Endodermal cell (in vitro differentiated cells): Measurements from ENCODE around the gene LMOD3. TPM values are rescaled to one million over a fixed set of nuclear protein-coding genes. Genes with fewer than 3 reads are reported as not detected.
A peak's percentile ranks its signal among the peaks of the same experiment; 100 is the strongest.

ENCODE experiments used
- DNase-seq: peaks from one replicate; pipeline ENCODE4 v3.0.0-alpha.2; 2017
- H3K27ac ChIP-seq: 2 replicates; pipeline ENCODE4 v1.5.1; 2013; ENCODE audit warnings: mild to moderate bottlenecking, low read depth, low read length, moderate library complexity
- H3K27me3 ChIP-seq: 2 replicates; pipeline ENCODE4 v1.6.1; 2013; ENCODE audit warnings: mild to moderate bottlenecking, low read length, moderate library complexity; ENCODE audit not compliant: insufficient read depth, control insufficient read depth, poor library complexity, severe bottlenecking
- H3K36me3 ChIP-seq: 2 replicates; pipeline ENCODE4 v1.7.0; 2013; ENCODE audit warnings: mild to moderate bottlenecking, low read length, moderate library complexity; ENCODE audit not compliant: control insufficient read depth, insufficient read depth
- H3K4me1 ChIP-seq: one replicate; pipeline ENCODE4 v1.7.0; 2013; ENCODE audit warnings: low read length; ENCODE audit not compliant: control insufficient read depth, insufficient read depth
- H3K4me3 ChIP-seq: 2 replicates; pipeline ENCODE4 v1.5.1; 2013; ENCODE audit warnings: mild to moderate bottlenecking, low read length, moderate library complexity
- H3K9ac ChIP-seq: 2 replicates; pipeline ENCODE4 v1.6.1; 2013; ENCODE audit warnings: mild to moderate bottlenecking, low read length, moderate library complexity; ENCODE audit not compliant: poor library complexity, severe bottlenecking; ENCODE audit errors: extremely low read depth
- H3K9me3 ChIP-seq: 2 replicates; pipeline ENCODE4 v1.6.1; 2013; ENCODE audit warnings: mild to moderate bottlenecking, low read length, moderate library complexity; ENCODE audit not compliant: control insufficient read depth
- H3K27ac Mint-ChIP-seq: 2 replicates; pipeline ENCODE4 v1.8.0; 2020; ENCODE audit warnings: mixed read lengths
- H3K27me3 Mint-ChIP-seq: 2 replicates; pipeline ENCODE4 v1.8.0; 2021; ENCODE audit warnings: mild to moderate bottlenecking, mixed read lengths; ENCODE audit not compliant: insufficient read depth
- H3K36me3 Mint-ChIP-seq: 2 replicates; pipeline ENCODE4 v1.8.0; 2020; ENCODE audit warnings: low read depth, mixed read lengths
- H3K4me1 Mint-ChIP-seq: 2 replicates; pipeline ENCODE4 v1.8.0; 2020; ENCODE audit warnings: mixed read lengths
- H3K4me3 Mint-ChIP-seq: 2 replicates; pipeline ENCODE4 v1.8.0; 2020; ENCODE audit warnings: mild to moderate bottlenecking, moderate library complexity, mixed read lengths
- H3K9me3 Mint-ChIP-seq: 2 replicates; pipeline ENCODE4 v1.8.0; 2020; ENCODE audit warnings: mild to moderate bottlenecking, mixed read lengths
- WGBS, 2 experiments: methylation state at CpG; one replicate each; pipeline versions ENCODE4 v1.1.5 to v1.1.7; 2013; ENCODE audit warnings: missing lambda C conversion rate in 2 of 2, mixed read lengths in 1 of 2; ENCODE audit not compliant: insufficient coverage in 1 of 2, insufficient read length in 1 of 2; 5-methylcytosine and 5-hydroxymethylcytosine counted together
- total RNA-seq, 2 donors: library from RNA; stranded (reverse); fragmentation: NEBNext Ultra II Directional in 1 of 2; extraction: Animal tissue kit (Norgen Biotek cat#: 25700) in 1 of 2; gene quantifications; 2 replicates in 1 of 2; 3 replicates in 1 of 2; pipeline ENCODE4 v1.2.1, GENCODE V29; 2021
- TF ChIP-seq, protein P1 (sequence below): fragments of 200-600 bp; sonication (generic); conservative IDR thresholded peaks from 2 replicates; pipeline ENCODE4 v1.5.0; 2021; ENCODE audit warnings: antibody characterized with exemption, mild to moderate bottlenecking

LMOD3 gene
- total RNA-seq, 2 donors from 2014 or later = not detected

DNA sequence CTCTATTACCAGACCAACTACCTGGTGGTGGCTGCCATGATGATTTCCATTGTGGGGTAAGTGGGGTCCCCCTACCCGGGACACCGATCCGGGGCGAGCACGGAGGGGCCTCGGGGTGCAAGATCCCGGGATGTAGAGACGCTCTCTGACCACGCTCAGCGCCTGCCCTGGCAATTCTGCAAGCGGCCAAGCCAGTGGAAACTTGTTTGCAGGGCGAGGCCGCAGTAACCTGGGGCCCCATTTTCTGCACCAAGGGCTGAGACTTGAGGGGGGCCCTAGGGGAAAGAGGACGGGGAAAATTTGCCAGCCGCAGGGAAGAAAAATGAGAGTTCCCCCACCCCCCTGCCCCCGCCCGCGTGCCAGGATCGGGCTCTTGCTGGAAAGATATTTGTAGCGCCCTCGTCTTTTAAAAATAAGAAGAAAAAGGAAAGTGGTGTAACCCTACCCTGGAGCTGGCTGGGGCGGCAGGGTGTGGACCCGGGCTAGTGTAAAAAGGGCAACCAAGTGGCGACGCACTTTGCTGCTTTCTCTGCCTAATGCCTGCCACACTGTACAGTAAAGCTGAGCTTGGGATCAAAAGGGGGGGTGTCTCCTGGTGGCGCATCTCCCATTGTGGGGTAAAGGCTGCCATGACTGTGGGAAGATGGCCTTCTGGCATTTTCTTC lies 37.1 kb downstream of the LMOD3 start:
- TF ChIP-seq, protein P1, sequence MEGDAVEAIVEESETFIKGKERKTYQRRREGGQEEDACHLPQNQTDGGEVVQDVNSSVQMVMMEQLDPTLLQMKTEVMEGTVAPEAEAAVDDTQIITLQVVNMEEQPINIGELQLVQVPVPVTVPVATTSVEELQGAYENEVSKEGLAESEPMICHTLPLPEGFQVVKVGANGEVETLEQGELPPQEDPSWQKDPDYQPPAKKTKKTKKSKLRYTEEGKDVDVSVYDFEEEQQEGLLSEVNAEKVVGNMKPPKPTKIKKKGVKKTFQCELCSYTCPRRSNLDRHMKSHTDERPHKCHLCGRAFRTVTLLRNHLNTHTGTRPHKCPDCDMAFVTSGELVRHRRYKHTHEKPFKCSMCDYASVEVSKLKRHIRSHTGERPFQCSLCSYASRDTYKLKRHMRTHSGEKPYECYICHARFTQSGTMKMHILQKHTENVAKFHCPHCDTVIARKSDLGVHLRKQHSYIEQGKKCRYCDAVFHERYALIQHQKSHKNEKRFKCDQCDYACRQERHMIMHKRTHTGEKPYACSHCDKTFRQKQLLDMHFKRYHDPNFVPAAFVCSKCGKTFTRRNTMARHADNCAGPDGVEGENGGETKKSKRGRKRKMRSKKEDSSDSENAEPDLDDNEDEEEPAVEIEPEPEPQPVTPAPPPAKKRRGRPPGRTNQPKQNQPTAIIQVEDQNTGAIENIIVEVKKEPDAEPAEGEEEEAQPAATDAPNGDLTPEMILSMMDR = no peak
- WGBS, 2 experiments = 3% methylated on average over 4 to 26 of the region's 26 CpGs
- no peaks in the 10 kb centered on the region for H3K27me3 Mint-ChIP-seq
- peak overlapping the region; percentile 89 for H3K4me3 Mint-ChIP-seq
- no peaks in the 10 kb centered on the region for H3K27me3 ChIP-seq
- H3K9ac ChIP-seq = peak overlapping the region; percentile 67
- no peak overlapping the region for H3K27ac ChIP-seq
- no peaks in the 10 kb centered on the region for H3K9me3 ChIP-seq
- peaks cover 4% of the 10 kb centered on the region for H3K4me1 ChIP-seq
- no peaks in the 10 kb centered on the region for H3K36me3 Mint-ChIP-seq
- peak overlapping the region; percentile 93 for H3K4me3 ChIP-seq
- peak; percentile 68 for DNase-seq
- no peaks in the 10 kb centered on the region for H3K9me3 Mint-ChIP-seq
- no peaks in the 10 kb centered on the region for H3K36me3 ChIP-seq
- H3K4me1 Mint-ChIP-seq = peaks cover 35% of the 10 kb centered on the region
- H3K27ac Mint-ChIP-seq = peak overlapping the region; percentile 70

DNA sequence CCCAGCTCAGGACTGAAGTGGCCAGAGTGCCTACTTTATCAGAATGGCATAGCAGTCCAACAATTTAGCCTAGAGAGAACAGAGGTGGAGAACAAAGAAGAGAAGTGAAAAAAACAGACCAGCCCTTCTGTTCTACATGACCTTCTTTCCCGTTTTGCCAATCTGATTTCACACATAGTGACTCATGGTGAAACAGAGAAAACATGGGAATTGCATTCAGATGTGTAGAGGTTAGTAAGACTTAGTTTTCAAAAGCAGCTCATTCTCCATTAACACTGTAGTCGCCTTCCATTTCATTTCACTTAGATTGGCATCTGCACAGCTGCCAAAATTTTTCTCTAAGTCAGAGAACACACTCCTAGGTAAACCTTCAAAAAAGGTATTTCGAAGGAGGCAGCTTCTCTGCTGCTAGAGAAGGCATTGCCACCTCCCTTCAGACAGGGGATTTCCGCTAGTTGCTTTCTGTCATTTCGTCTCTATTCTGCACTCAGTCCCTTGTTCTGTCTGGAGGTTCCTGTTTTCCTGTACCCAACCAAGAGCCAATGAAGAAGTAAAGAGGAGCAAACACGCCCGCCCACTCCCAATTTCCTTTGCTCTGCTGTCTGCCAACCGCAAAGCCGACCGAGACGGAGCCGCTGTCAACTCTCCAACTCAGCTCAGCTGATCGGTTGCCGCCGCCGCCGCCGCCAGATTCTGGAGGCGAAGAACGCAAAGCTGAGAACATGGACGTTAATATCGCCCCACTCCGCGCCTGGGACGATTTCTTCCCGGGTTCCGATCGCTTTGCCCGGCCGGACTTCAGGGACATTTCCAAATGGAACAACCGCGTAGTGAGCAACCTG lies 37.8 kb downstream of the LMOD3 start, which contains the start of gene ARL6IP5:
ARL6IP5 (plus strand) TSS at position 612 of the 842 bp plus-strand sequence; CDS start at position 723, 111 bp downstream.
- WGBS, 2 experiments = 5 to 23% methylated on average over 4 to 32 of the region's 32 CpGs
- Histone ChIP-seq H3K9ac (peak within 1 kb of the TSS; percentile 67), H3K4me1 (peaks cover 4% of the 10 kb centered on the region), H3K4me3 (peak within 1 kb of the TSS; percentile 93), H3K27me3 (no peaks in the 10 kb centered on the region), H3K9me3 (no peaks in the 10 kb centered on the region), H3K36me3 (no peaks in the 10 kb centered on the region), H3K27ac (no peak within 1 kb of the TSS)
- peak; percentile 96 for DNase-seq
- Mint-ChIP-seq H3K27me3 (no peaks in the 10 kb centered on the region), H3K9me3 (no peaks in the 10 kb centered on the region), H3K4me3 (peak within 1 kb of the TSS; percentile 89), H3K27ac (peak within 1 kb of the TSS; percentile 70), H3K4me1 (peaks cover 35% of the 10 kb centered on the region), H3K36me3 (no peaks in the 10 kb centered on the region)
- TF ChIP-seq, protein P1 = no peak

DNA sequence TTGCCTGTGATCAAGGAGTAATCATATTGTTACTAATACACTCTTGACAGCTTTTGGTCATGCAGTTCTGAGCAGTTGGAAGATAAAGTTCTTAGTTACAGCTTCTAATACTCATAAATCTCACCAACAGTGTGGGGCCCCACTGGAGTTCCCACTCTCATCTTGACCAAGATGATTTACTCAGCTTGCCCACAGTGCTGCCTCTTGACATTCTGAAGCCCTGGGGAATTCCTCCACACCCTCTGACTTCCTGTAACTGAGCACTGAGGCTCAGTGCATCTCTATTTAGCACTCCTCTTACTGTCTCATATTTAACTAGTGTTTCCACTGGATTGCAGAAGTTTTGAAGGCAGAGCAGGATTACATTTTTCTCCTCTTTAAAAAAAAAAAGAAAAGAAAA lies 39.6 kb downstream of the LMOD3 start:
- H3K36me3 ChIP-seq = no peaks in the 10 kb centered on the region
- TF ChIP-seq, protein P1 = no peak
- no peak overlapping the region for H3K9ac ChIP-seq
- Mint-ChIP-seq H3K4me1 (peaks cover 37% of the 10 kb centered on the region), H3K9me3 (no peaks in the 10 kb centered on the region), H3K36me3 (peaks cover 2% of the 10 kb centered on the region), H3K27ac (no peak overlapping the region), H3K27me3 (no peaks in the 10 kb centered on the region), H3K4me3 (no peak overlapping the region)
- H3K4me1 ChIP-seq = no peaks in the 10 kb centered on the region
- no peaks in the 10 kb centered on the region for H3K27me3 ChIP-seq
- no peak overlapping the region for H3K4me3 ChIP-seq
- DNase-seq = no peak
- no peak overlapping the region for H3K27ac ChIP-seq
- H3K9me3 ChIP-seq = no peaks in the 10 kb centered on the region
